ENCODE data around the gene RAB10. TPM values are rescaled to one million over a fixed set of nuclear protein-coding genes. Genes with fewer than 3 reads are reported as not detected.
A peak's percentile ranks its signal among the peaks of the same experiment; 100 is the strongest.

RAB10 gene
- total RNA-seq, 4 donors from 2014 or later: 91.9 to 117 (median 103) TPM

DNA sequence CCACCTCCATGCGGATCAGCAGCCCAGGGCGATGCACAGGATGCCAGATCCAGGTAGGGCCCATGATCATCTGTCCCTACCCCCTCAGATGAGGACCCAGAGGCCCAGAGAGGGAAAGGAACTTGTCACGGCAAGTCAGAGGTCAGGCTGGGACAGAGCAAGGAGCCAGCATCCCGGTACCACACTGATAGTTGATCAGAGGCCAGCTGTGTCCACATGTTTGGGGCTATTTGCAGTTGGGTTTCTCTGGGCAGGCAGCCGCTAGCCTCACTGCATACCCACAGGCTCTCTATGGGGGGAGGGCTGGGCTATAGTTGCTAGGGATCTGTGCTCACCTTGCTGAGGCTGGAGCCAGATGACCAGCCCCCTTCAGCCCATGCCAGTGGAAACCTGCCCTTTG lies 148.6 kb downstream of the RAB10 start:
- H3K27me3 ChIP-seq: no peaks in the 10 kb centered on the region
- no peak for TF ChIP-seq EP300 (IDR thresholded peaks at IDR 0.05)
- TF ChIP-seq POLR2AphosphoS5 (IDR thresholded peaks at IDR 0.05): no peak
- TF ChIP-seq POLR2A (IDR thresholded peaks at IDR 0.05): no peak
- TF ChIP-seq, protein P1, sequence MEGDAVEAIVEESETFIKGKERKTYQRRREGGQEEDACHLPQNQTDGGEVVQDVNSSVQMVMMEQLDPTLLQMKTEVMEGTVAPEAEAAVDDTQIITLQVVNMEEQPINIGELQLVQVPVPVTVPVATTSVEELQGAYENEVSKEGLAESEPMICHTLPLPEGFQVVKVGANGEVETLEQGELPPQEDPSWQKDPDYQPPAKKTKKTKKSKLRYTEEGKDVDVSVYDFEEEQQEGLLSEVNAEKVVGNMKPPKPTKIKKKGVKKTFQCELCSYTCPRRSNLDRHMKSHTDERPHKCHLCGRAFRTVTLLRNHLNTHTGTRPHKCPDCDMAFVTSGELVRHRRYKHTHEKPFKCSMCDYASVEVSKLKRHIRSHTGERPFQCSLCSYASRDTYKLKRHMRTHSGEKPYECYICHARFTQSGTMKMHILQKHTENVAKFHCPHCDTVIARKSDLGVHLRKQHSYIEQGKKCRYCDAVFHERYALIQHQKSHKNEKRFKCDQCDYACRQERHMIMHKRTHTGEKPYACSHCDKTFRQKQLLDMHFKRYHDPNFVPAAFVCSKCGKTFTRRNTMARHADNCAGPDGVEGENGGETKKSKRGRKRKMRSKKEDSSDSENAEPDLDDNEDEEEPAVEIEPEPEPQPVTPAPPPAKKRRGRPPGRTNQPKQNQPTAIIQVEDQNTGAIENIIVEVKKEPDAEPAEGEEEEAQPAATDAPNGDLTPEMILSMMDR (IDR thresholded peaks at IDR 0.05): no peak
- H3K4me1 ChIP-seq: peaks cover 0 to 41% (median 12%) of the 10 kb centered on the region in 3 donors
- no peak overlapping the region for H3K27ac ChIP-seq
- no peak for ATAC-seq
- H3K4me3 ChIP-seq: no peak overlapping the region
- no peaks in the 10 kb centered on the region for H3K36me3 ChIP-seq
- WGBS, 2 donors (ENCODE audit: low coverage in 1 of 2): 82% methylated on average over 2 of the region's 5 CpGs; no CpG with 5 or more reads in 1 of the 2 donors
- H3K9me3 ChIP-seq: no peaks in the 10 kb centered on the region

DNA sequence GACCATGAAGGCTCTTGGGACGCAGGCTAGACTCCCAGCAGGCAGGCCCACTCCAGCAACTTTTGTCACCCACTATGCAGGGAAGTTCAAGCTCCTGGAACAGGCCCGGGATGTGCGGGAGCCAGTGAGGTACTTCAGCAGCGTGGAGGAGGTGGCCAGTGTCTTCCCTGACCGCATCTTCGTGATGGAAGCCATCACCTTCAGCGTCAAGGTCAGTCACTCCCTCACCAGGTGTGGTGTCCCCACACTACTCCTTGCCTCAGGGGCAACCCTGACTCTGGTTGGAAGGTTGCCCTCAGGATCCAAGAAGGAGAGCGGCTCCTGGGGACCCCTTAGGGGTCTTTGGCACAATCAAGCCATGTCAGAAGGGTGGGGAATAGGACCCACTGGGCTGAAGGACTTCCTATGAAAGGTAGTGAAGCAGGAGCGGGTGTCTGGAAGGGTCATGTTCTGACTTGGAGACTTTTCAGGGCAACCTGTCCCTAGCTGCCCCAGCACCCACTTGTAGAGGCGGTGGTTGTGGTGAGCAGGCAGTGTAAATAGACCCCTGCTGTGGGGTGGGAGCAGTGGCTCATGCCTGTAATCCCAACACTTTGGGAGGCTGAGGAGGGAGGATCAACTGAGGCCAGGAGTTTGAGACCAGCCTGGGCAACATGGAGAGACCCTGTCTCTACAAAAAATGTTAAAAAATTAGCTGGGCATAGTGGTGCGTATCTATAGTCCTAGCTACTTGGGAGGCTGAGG lies 149.2 kb downstream of the RAB10 start:
- H3K27ac ChIP-seq: no peak overlapping the region
- WGBS, 2 donors (ENCODE audit: low coverage in 1 of 2): 100% methylated on average over 1 of the region's 11 CpGs; no CpG with 5 or more reads in 1 of the 2 donors
- no peak for ATAC-seq
- H3K4me1 ChIP-seq: peaks cover 0 to 41% (median 12%) of the 10 kb centered on the region in 3 donors
- H3K4me3 ChIP-seq: no peak overlapping the region
- H3K9me3 ChIP-seq: no peaks in the 10 kb centered on the region
- TF ChIP-seq, protein P1 (IDR thresholded peaks at IDR 0.05): no peak
- TF ChIP-seq EP300 (IDR thresholded peaks at IDR 0.05): no peak
- no peak for TF ChIP-seq POLR2AphosphoS5 (IDR thresholded peaks at IDR 0.05)
- no peak for TF ChIP-seq POLR2A (IDR thresholded peaks at IDR 0.05)
- no peaks in the 10 kb centered on the region for H3K27me3 ChIP-seq
- peaks cover 0 to 5% of the 10 kb centered on the region in 2 donors for H3K36me3 ChIP-seq

GRCh38 chr2:26184121-26184520 lies 150.2 kb downstream of the RAB10 start:
- Histone ChIP-seq H3K4me1 (peaks cover 0 to 33% (median 11%) of the 10 kb centered on the region in 3 donors), H3K27ac (peak overlapping the region in 3 of 4 donors; percentile 81 to 86 (median 86)), H3K9me3 (no peaks in the 10 kb centered on the region), H3K4me3 (peak overlapping the region; percentile 17 to 72), H3K27me3 (no peaks in the 10 kb centered on the region), H3K36me3 (peaks cover 0 to 16% of the 10 kb centered on the region in 2 donors)
- 100% methylated on average over 1 of the region's 34 CpGs; no CpG with 5 or more reads in 1 of the 2 donors for WGBS, 2 donors (ENCODE audit: low coverage in 1 of 2)
- TF ChIP-seq, protein P1 (IDR thresholded peaks at IDR 0.05): no peak
- no peak for TF ChIP-seq POLR2A (IDR thresholded peaks at IDR 0.05)
- TF ChIP-seq POLR2AphosphoS5 (IDR thresholded peaks at IDR 0.05): no peak
- no peak for TF ChIP-seq EP300 (IDR thresholded peaks at IDR 0.05)
- no peak for ATAC-seq

DNA sequence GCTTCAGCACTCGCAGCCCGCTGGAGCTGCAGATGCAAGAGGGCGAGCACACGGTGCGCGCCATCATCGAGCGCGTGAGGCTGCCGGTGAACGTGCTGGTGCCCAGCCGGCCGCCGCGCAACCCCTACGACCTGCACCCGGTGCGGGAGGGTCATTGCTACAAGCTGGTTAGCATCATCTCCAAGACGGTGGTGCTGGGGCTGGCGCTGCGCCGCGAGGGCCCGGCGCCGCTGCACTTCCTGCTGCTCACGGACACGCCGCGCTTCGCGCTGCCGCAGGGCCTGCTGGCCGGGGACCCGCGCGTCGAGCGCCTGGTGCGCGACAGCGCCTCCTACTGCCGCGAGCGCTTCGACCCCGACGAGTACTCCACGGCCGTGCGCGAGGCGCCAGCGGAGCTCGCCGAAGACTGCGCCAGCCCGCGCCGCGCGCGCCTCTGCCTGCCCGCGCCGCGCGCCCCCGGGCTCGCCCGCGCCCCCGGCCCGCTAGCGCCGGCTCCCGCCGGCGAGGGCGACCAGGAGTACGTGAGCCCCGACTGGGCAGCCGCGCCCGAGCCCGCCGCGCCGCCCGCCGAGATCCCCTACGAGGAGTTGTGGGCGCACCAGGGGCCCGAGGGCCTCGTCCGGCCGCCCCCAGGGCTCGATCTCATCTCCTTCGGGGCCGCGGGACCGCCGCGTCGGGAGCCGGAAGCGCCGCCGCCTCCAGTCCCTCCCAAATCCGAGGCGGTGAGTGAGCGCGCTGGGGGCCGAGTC lies 150.8 kb downstream of the RAB10 start:
- peak; percentile 96 for ATAC-seq

More for the DNA sequence above, 150.8 kb downstream of the RAB10 start:
- Histone ChIP-seq H3K9me3 (no peaks in the 10 kb centered on the region), H3K4me3 (peak overlapping the region; percentile 64 to 72), H3K36me3 (peaks cover 0 to 19% of the 10 kb centered on the region in 2 donors), H3K27me3 (no peaks in the 10 kb centered on the region), H3K4me1 (peaks cover 0 to 33% (median 6%) of the 10 kb centered on the region in 3 donors), H3K27ac (peak overlapping the region; percentile 15 to 86 (median 84))
- no CpG with 5 or more reads among the region's 114 CpGs for WGBS, 2 donors (ENCODE audit: low coverage in 1 of 2)
- TF ChIP-seq POLR2A (IDR thresholded peaks at IDR 0.05): peak in 1 of 2 donors; percentile 11
- no peak for TF ChIP-seq POLR2AphosphoS5 (IDR thresholded peaks at IDR 0.05)
- TF ChIP-seq EP300 (IDR thresholded peaks at IDR 0.05): no peak
- TF ChIP-seq, protein P1 (IDR thresholded peaks at IDR 0.05): peak in 3 of 4 experiments; percentile 78 to 79 (median 79)
